ENCODE data around the gene SLC8A2. TPM values are rescaled to one million over a fixed set of nuclear protein-coding genes. Genes with fewer than 3 reads are reported as not detected.

The SLC8A2 gene
- total and polyA plus RNA-seq, 2 experiments from 2014 or later, result 0.86 to 10.0 TPM

- H3F3A ChIP-seq (replicated peaks; ENCODE audit: low read depth), result 0 out of 2 replicates have a peak, but pooled peaks cover 3% of the 10 kb centered on the region
- no peak overlapping the region for H3K4me3 ChIP-seq
- no peaks in the 10 kb centered on the region for H3K9me2 ChIP-seq (ENCODE audit: insufficient read depth)
- Mint-ChIP-seq H3K4me3 (no peak overlapping the region; the same call in 2 of the 3 replicates), H3K27me3 (ENCODE audit: insufficient read depth, low read depth, poor library complexity) (peaks cover 23% of the 10 kb centered on the region), H3K27ac (peak overlapping the region; percentile 42; the same call in 1 of the 2 replicates), H3K36me3 (ENCODE audit: low read depth) (peaks cover 9% of the 10 kb centered on the region; the same call in 2 of the 3 replicates), H3K4me1 (peaks cover 32% of the 10 kb centered on the region), H3K9me3 (no peaks in the 10 kb centered on the region)
- ATAC-seq, result no peak
- TF ChIP-seq REST (IDR thresholded peaks at IDR 0.05; ENCODE audit: unreplicated experiment) (no peak), ZNF331 (CRISPR knock-in tag; IDR thresholded peaks at IDR 0.05; ENCODE audit: low read depth) (no peak), POLR2AphosphoS5 (IDR thresholded peaks at IDR 0.05; ENCODE audit: low read depth) (no peak), STAT1 (IDR thresholded peaks at IDR 0.05; ENCODE audit: unreplicated experiment) (no peak), ZNF462 (CRISPR knock-in tag; IDR thresholded peaks at IDR 0.05) (no peak), ETS1 (IDR thresholded peaks at IDR 0.05) (no peak), CREB1 (CRISPR knock-in tag; IDR thresholded peaks at IDR 0.05; ENCODE audit: low read depth) (no peak), EZH2 (IDR thresholded peaks at IDR 0.05; ENCODE audit: low read depth, unreplicated experiment) (no peak), CTCF (conservative IDR thresholded peaks at IDR 0.05; ENCODE audit: low read depth in 2 of 2) (no peak), JUNB (IDR thresholded peaks at IDR 0.05; ENCODE audit: unreplicated experiment) (no peak), ZNF114 (CRISPR knock-in tag; IDR thresholded peaks at IDR 0.05) (no peak), EZH2phosphoT487 (IDR thresholded peaks at IDR 0.05; ENCODE audit: unreplicated experiment) (no peak)
- H2AFZ ChIP-seq, result no peak overlapping the region
- H3K27me3 ChIP-seq (ENCODE audit: insufficient read depth), result no peaks in the 10 kb centered on the region
- no peaks in the 10 kb centered on the region for H3K36me3 ChIP-seq (ENCODE audit: insufficient read depth)
- H3K27ac ChIP-seq (ENCODE audit: low read depth), result no peak overlapping the region
- no peak overlapping the region for H3K4me2 ChIP-seq
- 0 out of 2 replicates have a peak, but pooled peaks cover 4% of the 10 kb centered on the region for H3K79me2 ChIP-seq (replicated peaks; ENCODE audit: insufficient read depth)
- DNase-seq (ENCODE audit: low spot score), result no peak
- H4K20me1 ChIP-seq (replicated peaks; ENCODE audit: insufficient read depth), result no peaks in the 10 kb centered on the region
- peaks cover 12% of the 10 kb centered on the region for H3K4me1 ChIP-seq (ENCODE audit: insufficient read depth)
These were observed 24.0 kb upstream of the SLC8A2 start for GRCh38 chr19:47495478-47496372.
